Karpas-422 (cell line): Measurements from ENCODE around the gene SPATA31D4. TPM values are rescaled to one million over a fixed set of nuclear protein-coding genes. Genes with fewer than 3 reads are reported as not detected.

Experiments used
- small RNA-seq: library from RNA; depleted of rRNA; stranded (forward); fragments of <200 nt; gene quantifications from one replicate; pipeline ENCODE3, GENCODE V24; 2014
- total RNA-seq: library from RNA; depleted of rRNA; stranded (reverse); fragments of >200 nt; shearing (Covaris generic); gene quantifications from 2 replicates; pipeline ENCODE4 v1.2.3, GENCODE V29; 2014; ENCODE audit warnings: low replicate concordance; rRNA removed

The SPATA31D4 gene
- total RNA-seq, 1 experiment from 2014 or later: not detected

Small RNA genes lying within 50 kb of the gene (small RNA-seq; reads per million reads assigned to genes)
- gene RF00189 (not detected), gene RNA5SP287 (not detected)

Other genes with a start within 250 kb of the SPATA31D4 start
- not detected in 2 replicates for gene TLE1, start 238.9 kb upstream of the SPATA31D4 start, total RNA-seq
- not detected in 2 replicates for gene SPATA31D3, start 15.1 kb downstream of the SPATA31D4 start, total RNA-seq
- gene SPATA31D1, start 60.3 kb downstream of the SPATA31D4 start, total RNA-seq: not detected in 2 replicates